Measurements from ENCODE around the gene ZPLD1.

ZPLD1 gene

GRCh38 chr3:102434715-102435114 is at the start of gene ZPLD1:
Gene ZPLD1, plus strand, starts transcription at chr3:102435015. Its CDS starts 3,473 bp downstream, at chr3:102438488.
- DNase-seq (ENCODE audit: low read depth in 2 of 2) = no peak

DNA sequence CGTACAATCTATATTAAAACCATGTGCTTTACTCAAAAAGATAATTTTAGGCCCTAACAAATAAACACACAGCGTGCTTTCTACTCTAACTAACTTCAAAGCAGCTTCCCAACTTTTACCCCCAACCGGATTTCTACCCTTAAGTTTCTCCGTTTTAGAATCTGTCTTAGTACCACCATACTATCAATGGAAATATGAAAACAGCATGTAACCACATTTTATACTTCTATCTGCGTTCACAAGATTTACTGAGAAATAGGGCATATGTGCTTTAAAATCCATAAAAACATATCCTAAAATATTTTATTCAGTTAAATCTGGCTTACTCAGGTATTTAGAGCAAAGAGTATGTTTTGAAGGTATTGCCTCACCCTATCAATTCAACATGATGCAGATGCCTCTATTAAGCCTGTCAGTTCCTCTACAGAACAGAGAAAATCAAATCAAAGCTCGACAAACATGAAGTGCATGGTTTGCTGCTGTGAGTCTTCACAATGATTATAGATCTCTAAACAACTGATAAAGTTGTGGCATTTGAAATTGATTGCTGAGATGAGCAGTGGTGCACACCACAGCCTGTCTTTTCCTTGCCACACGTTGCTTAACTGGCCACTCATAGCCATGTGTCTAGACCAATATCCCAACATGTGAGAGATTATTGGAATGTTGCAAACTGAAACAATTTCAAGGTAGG is 44.5 kb upstream of the ZPLD1 start:
- DNase-seq (ENCODE audit: low read depth in 2 of 2) = no peak

DNA sequence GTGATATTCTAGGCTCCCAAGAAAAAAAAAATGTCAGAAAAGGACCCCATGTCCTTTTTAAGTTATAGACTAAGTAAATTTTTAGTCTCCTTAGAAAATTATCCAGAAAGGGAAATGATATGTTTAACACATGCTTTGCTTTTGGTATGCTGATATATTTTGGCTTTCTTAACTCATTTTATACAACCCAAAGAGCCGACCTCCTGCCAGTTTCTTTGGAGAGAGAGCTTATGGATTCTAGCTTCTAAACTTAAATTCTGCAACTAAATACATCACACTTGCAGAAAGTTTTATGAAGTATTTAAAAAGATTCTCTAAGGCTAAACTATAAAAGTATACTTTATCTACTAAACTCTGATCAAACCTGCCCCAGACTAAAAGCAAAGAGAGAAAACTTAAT is 43.9 kb upstream of the ZPLD1 start:
- DNase-seq (ENCODE audit: low read depth in 2 of 2) = no peak

- no peak for DNase-seq (ENCODE audit: low read depth in 2 of 2)
Observed at GRCh38 chr3:102391491-102391890, 43.3 kb upstream of the ZPLD1 start.

- no peak for DNase-seq (ENCODE audit: low read depth in 2 of 2)
Observed at GRCh38 chr3:102394517-102394916, 40.3 kb upstream of the ZPLD1 start.

DNA sequence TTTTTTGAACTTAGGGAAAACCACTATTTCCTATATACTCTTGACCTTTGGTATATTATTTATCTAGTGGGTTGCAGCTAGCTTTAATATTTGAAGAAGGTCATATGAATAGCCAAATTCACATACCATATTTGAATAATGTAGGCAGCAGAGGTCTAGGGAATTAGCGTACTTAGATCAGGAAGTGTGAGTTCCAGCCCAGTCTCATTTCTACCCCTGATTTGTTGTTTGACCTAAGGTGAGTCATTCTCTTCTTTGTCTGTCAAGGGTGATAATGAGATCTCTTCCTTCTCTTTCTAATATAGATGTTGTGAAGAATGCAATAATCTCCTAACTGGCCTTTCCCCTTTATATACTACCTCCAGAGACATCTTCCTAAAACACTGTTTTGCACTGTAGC is 36.6 kb upstream of the ZPLD1 start:
- DNase-seq (ENCODE audit: low read depth in 2 of 2) = no peak

GRCh38 chr3:102398666-102399065 is 36.1 kb upstream of the ZPLD1 start:
- DNase-seq (ENCODE audit: low read depth in 2 of 2) = no peak

GRCh38 chr3:102400142-102400541 is 34.7 kb upstream of the ZPLD1 start:
- no peak for DNase-seq (ENCODE audit: low read depth in 2 of 2)

DNA sequence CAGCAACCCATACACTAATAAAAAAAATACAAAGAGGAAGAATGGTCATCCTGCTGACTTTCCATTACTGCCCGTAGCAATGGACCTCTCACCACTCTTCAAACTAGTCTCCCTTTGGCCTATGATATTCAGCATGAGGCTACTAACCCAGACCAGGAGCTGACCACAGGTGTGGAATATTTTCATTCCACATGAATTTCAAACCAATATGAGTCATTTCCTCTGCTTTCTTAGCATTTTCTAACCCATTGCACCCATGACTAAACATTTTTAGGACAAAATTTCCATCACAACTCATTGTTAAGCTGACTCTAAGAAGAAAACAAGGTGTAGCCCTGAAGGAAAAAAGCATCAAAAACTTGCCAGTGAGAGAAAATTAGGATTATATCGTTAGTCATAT is 34.0 kb upstream of the ZPLD1 start:
- no peak for DNase-seq (ENCODE audit: low read depth in 2 of 2)

DNA sequence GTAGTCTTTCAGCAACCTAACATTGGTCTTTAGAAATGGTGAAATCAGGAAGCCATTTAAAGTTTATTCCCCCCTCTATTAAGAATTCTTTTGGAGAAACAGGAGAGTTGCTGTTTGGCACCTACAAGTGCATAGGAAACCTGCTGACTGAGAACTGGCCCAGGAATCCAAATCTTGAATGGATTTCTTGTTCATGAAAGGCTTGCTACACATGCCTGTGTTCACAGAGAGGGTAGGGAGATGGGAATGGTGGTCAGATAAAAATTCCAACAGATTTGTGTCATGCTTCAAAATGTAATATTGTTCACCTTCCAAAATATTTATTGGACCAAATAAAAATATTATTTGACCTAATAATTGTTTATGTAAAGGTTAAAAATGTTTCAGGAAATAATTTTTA is 24.2 kb upstream of the ZPLD1 start:
- no peak for DNase-seq (ENCODE audit: low read depth in 2 of 2)

DNA sequence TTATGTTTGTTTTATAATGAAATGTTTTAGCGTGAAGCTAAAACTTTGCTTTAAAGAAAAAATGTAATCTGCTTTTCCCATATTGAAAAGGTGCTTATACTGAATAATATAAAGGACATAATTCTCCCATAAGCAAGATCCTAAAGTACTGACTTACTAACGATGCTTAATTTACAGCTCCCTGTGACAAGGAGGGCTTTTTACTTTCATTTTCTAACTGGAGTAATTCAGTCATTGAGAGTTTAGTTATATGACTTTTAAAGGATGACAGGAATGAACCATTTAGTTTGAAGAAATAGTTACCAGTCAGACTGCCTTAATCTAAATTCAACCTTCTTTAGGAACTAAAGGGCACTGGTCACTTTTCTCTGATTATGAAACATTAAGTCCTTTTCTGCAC is 19.3 kb upstream of the ZPLD1 start:
- DNase-seq (ENCODE audit: low read depth in 2 of 2) = no peak

GRCh38 chr3:102419786-102420185 is 15.0 kb upstream of the ZPLD1 start:
- DNase-seq (ENCODE audit: low read depth in 2 of 2) = no peak

GRCh38 chr3:102441832-102442231 is 7.0 kb downstream of the ZPLD1 start:
- no peak for DNase-seq (ENCODE audit: low read depth in 2 of 2)

DNA sequence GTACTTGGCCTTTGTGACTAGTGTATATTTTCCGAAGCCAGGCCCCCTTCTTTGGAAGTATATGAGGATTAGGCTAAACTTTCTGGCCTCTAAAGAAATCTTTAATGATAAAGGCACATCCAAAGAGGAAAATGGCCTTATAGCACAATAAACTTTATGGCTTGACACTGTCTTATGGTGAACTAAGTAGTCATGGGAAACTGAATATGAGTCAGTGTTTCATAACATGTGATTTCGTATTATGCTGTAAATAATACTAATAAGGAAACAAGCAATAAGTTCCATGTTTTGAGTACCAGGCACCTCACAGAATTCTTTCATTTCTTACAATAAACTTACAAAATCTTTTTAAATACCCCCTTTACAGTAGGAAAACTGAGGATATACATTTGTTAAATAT is 8.2 kb downstream of the ZPLD1 start:
- no peak for DNase-seq (ENCODE audit: low read depth in 2 of 2)

DNA sequence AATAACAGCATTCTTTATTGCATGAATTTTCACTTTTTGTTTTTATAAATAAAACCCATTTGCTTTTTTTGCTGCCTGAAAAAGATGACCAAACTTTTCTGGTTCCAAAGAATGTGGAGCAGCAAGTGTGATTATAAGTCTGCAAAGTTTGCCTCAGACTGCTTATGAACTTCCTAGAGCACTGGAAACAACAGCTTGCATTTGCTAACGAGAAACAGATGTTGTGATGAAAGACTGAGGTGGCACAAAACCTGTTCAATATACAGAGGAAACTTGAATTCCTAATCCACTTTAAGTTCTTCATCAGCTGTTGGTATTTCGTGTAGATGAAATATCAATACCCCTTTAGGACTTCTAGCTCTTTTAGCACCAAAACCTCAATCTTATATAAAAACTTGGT is 9.3 kb downstream of the ZPLD1 start:
- no peak for DNase-seq (ENCODE audit: low read depth in 2 of 2)

GRCh38 chr3:102447272-102447671 is 12.5 kb downstream of the ZPLD1 start:
- DNase-seq (ENCODE audit: low read depth in 2 of 2) = no peak

DNA sequence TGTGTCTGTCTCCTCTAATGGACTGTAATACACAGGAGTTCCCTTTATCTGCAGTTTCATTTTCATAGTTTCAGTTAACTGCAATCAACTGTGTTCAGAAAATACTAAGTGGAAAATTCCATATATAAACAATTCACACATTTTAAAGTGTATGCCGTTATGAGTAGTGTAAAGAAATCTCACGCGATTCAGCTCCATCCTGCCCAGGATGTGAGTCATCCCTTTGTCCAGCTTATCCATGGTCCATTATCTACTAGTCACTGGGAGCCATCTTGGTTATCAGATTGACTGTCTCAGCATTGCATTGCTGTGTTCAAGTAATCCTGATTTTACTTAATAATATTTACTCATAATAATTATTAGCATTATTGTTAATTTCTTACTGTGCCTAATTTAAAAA is 14.5 kb downstream of the ZPLD1 start:
- DNase-seq (ENCODE audit: low read depth in 2 of 2) = no peak

DNA sequence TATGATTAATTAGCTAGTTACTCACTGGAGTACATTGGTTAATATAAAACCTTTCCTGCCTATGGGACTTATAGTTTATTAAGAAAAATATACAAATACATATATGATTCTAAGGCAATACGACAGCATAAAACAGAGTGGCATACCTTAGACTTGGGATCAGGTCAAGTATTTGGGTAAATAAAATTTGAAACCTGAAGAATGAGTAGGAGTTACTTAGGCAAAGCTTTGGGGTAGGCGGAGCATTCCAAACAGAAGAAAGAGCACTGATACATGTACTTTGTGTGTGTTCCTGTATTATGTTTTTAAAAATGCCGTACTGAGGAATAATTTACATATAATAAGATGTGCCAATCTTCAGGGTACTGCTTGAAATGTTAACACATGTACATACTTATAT is 15.1 kb downstream of the ZPLD1 start:
- no peak for DNase-seq (ENCODE audit: low read depth in 2 of 2)

DNA sequence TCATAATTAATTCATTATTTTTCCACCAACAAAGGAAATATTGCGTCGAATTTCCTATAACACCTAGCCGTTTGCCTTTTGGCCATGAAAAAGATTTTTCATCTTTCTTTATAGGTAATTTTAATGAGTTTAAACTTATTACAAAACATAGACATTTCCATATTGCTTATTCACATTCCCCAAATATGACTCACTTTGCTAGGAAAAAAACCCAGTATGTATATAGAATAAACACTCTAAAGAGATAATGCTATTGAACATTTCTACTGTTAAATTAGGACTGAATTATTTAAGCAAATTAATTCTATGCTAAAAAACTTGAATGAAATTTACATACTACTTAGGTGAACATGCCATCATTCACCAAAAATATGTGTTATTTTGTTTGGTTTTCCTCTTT is 16.2 kb downstream of the ZPLD1 start:
- DNase-seq (ENCODE audit: low read depth in 2 of 2) = no peak

- no peak for DNase-seq (ENCODE audit: low read depth in 2 of 2)
Observed at GRCh38 chr3:102451543-102451942, 16.7 kb downstream of the ZPLD1 start.

- DNase-seq (ENCODE audit: low read depth in 2 of 2) = no peak
Observed at GRCh38 chr3:102454181-102454580, 19.4 kb downstream of the ZPLD1 start.

GRCh38 chr3:102457644-102458043 is 22.8 kb downstream of the ZPLD1 start:
- DNase-seq (ENCODE audit: low read depth in 2 of 2) = no peak

DNA sequence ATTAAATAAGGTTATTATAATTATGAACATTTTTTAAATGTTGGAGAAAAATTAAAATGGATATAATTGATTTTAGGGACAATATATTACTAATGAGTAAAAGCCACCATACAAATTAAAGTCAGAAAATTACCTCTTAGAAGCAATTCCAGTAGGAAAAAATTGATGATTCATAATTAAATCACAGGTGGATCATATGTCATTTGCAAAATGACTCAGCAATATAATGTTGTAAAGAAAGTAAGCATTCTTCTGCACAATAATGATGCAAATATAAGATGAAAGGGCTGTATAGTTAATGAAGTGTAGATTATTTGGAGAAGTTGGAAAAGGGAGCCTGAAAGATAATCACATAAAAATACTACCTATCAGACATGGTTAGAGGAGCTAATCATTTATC is 25.8 kb downstream of the ZPLD1 start:
- no peak for DNase-seq (ENCODE audit: low read depth in 2 of 2)

- DNase-seq (ENCODE audit: low read depth in 2 of 2) = no peak
Observed at GRCh38 chr3:102464261-102464660, 29.4 kb downstream of the ZPLD1 start.
